Mesenchymal stem cell (in vitro differentiated cells and primary cell): ENCODE results near the gene AP1M2.

Source experiments
- DNase-seq: peaks from one replicate; pipeline ENCODE4 v3.0.0-alpha.2; 2013
- H2AFZ ChIP-seq: one replicate; pipeline ENCODE4 v1.6.1; 2013; ENCODE audit warnings: low read depth, mild to moderate bottlenecking, control low read depth, inconsistent platforms, low read length, moderate library complexity
- H2AK5ac ChIP-seq: 2 replicates; pipeline ENCODE4 v1.6.1; 2013; ENCODE audit warnings: low read length, moderate library complexity, mild to moderate bottlenecking, inconsistent platforms; ENCODE audit not compliant: severe bottlenecking
- H2BK120ac ChIP-seq: one replicate; pipeline ENCODE4 v1.6.1; 2013; ENCODE audit warnings: low read depth, mild to moderate bottlenecking, inconsistent platforms, low read length, moderate library complexity
- H2BK12ac ChIP-seq, 2 experiments: one replicate each; pipeline ENCODE4 v1.6.1; 2013; ENCODE audit warnings: inconsistent platforms in 2 of 2, low read length in 2 of 2, mild to moderate bottlenecking in 2 of 2, moderate library complexity in 2 of 2, control low read depth in 1 of 2
- H2BK15ac ChIP-seq: one replicate; pipeline ENCODE4 v1.6.1; 2013; ENCODE audit warnings: mild to moderate bottlenecking, low read depth, inconsistent platforms; ENCODE audit not compliant: poor library complexity, severe bottlenecking
- H2BK5ac ChIP-seq: 2 replicates; pipeline ENCODE4 v1.6.1; 2013; ENCODE audit warnings: low read depth, mild to moderate bottlenecking, low read length, control low read depth, inconsistent platforms; ENCODE audit not compliant: poor library complexity, severe bottlenecking
- H3K14ac ChIP-seq, 2 experiments: one replicate each; pipeline ENCODE4 v1.6.1; 2013; ENCODE audit warnings: inconsistent platforms in 2 of 2, low read length in 2 of 2, control low read depth in 1 of 2, mild to moderate bottlenecking in 1 of 2, moderate library complexity in 1 of 2
- H3K18ac ChIP-seq, 2 experiments: one replicate each; pipeline ENCODE4 v1.6.1; 2013; ENCODE audit warnings: inconsistent platforms in 2 of 2, low read length in 2 of 2, control low read depth in 1 of 2, low read depth in 1 of 2, mild to moderate bottlenecking in 1 of 2
- H3K23ac ChIP-seq, 2 experiments: one replicate each; pipeline ENCODE4 v1.6.1; 2013; ENCODE audit warnings: inconsistent platforms in 2 of 2, low read length in 2 of 2, mild to moderate bottlenecking in 2 of 2, moderate library complexity in 2 of 2, control low read depth in 1 of 2
- H3K27ac ChIP-seq: 2 replicates; pipeline ENCODE4 v1.5.1; 2013; ENCODE audit warnings: mild to moderate bottlenecking, moderate library complexity, low read length, control low read depth, inconsistent platforms; ENCODE audit not compliant: poor library complexity, severe bottlenecking
- H3K27me3 ChIP-seq, 2 experiments: 2 replicates each; pipeline versions ENCODE4 v1.6.1 to v1.7.0; 2013; ENCODE audit warnings: low read length in 2 of 2, mild to moderate bottlenecking in 2 of 2, moderate library complexity in 2 of 2, control low read depth in 1 of 2, inconsistent platforms in 1 of 2; ENCODE audit not compliant: control insufficient read depth in 1 of 2, insufficient read depth in 1 of 2
- H3K36me3 ChIP-seq, 2 experiments: 2 replicates each; pipeline versions ENCODE4 v1.6.1 to v1.7.0; 2013; ENCODE audit warnings: low read length in 2 of 2, control low read depth in 1 of 2, inconsistent platforms in 1 of 2, low read depth in 1 of 2, mild to moderate bottlenecking in 1 of 2; ENCODE audit not compliant: insufficient read depth in 2 of 2, control insufficient read depth in 1 of 2
- H3K4ac ChIP-seq, 2 experiments: one replicate each; pipeline ENCODE4 v1.6.1; 2013; ENCODE audit warnings: inconsistent platforms in 2 of 2, low read length in 2 of 2, mild to moderate bottlenecking in 2 of 2, moderate library complexity in 2 of 2, control low read depth in 1 of 2, low read depth in 1 of 2
- H3K4me1 ChIP-seq: 2 replicates; pipeline ENCODE4 v1.6.1; 2013; ENCODE audit warnings: low read depth, low read length, control low read depth; ENCODE audit not compliant: control insufficient read depth, insufficient read depth
- H3K4me2 ChIP-seq: 2 replicates; pipeline ENCODE4 v1.6.1; 2013; ENCODE audit warnings: low read length, mild to moderate bottlenecking, inconsistent platforms; ENCODE audit not compliant: poor library complexity, severe bottlenecking
- H3K4me3 ChIP-seq, 2 experiments: 2 replicates each; pipeline versions ENCODE4 v1.5.1 to v1.7.0; 2013; ENCODE audit warnings: low read length in 2 of 2, mild to moderate bottlenecking in 2 of 2, control low read depth in 1 of 2, low read depth in 1 of 2; ENCODE audit not compliant: insufficient read depth in 1 of 2
- H3K79me1 ChIP-seq: replicated peaks from 2 replicates; pipeline ENCODE4 v1.6.1; 2013; ENCODE audit warnings: mild to moderate bottlenecking, control low read depth, low read length, inconsistent platforms; ENCODE audit not compliant: poor library complexity, severe bottlenecking
- H3K9ac ChIP-seq: 2 replicates; pipeline ENCODE4 v1.7.0; 2013; ENCODE audit warnings: mild to moderate bottlenecking, low read length, moderate library complexity
- H3K9me3 ChIP-seq: 2 replicates; pipeline ENCODE4 v1.7.0; 2013; ENCODE audit warnings: mild to moderate bottlenecking, low read length; ENCODE audit not compliant: control insufficient read depth
- H4K8ac ChIP-seq: one replicate; pipeline ENCODE4 v1.6.1; 2013; ENCODE audit warnings: inconsistent platforms, mild to moderate bottlenecking, low read length, moderate library complexity
- H4K91ac ChIP-seq: one replicate; pipeline ENCODE4 v1.6.1; 2013; ENCODE audit warnings: mild to moderate bottlenecking, low read length, inconsistent platforms
- WGBS: methylation state at CpG from one replicate; pipeline ENCODE4 v1.1.7; 2013; ENCODE audit warnings: mixed read lengths; 5-methylcytosine and 5-hydroxymethylcytosine counted together

The AP1M2 gene

DNA sequence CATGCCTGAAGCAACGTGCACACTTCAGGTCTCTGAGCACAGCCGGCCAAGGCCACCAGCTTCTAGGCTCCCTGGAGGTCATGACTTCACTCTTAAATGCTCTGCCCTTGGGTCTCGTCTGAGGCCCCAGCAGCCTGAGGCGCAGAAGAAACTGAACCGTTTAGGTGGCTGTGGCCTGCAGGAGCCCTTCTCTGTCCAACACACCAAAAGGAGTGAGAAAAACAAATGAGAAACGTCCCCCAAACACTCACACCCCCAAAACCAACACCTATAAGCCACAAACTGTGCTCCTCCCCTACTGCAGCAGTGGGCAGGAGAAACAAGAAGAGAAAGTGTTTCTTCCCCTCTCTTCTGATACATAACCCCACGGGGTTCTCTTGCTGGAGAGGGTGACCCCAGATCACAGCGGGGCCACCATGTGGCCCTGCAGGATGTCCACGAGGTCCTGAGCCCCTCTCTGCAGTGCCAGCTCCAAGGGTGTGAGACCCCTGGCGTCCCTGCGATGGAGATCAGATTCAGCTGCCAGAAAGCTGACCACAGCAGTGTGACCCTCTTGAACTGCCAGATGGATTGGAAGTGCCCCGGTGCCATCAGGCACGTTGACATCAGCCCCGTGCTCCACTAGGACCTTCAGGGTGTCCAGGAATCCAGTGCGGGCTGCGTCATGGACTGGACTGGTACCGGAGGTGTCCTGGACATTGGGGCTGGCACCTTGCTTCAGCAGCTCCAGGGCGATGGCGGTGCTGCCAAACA lies 20.3 kb downstream of the AP1M2 start:
- peak overlapping the region in 1 of 2 experiments; percentile 94 for H3K4me3 ChIP-seq
- H3K18ac ChIP-seq = peak overlapping the region; percentile 61 to 81
- DNase-seq = peak; percentile 34
- H3K4me2 ChIP-seq = peak overlapping the region; percentile 7
- peak overlapping the region in 1 of 2 experiments; percentile 58 for H3K14ac ChIP-seq
- H3K27ac ChIP-seq = peak overlapping the region; percentile 25
- H3K79me1 ChIP-seq = peaks cover 28% of the 10 kb centered on the region
- H3K36me3 ChIP-seq = peaks cover 4 to 5% of the 10 kb centered on the region in 2 experiments
- no peaks in the 10 kb centered on the region for H3K27me3 ChIP-seq
- peak overlapping the region; percentile 66 for H2AK5ac ChIP-seq
- H3K9ac ChIP-seq = peak overlapping the region; percentile 87
- no peaks in the 10 kb centered on the region for H3K9me3 ChIP-seq
- H3K4ac ChIP-seq = peak overlapping the region; percentile 65 to 73
- H2BK15ac ChIP-seq = no peak overlapping the region
- peak overlapping the region; percentile 46 for H2BK5ac ChIP-seq
- 63% methylated on average over 19 of the region's 19 CpGs for WGBS
- H3K4me1 ChIP-seq = peaks cover 23% of the 10 kb centered on the region
- H3K23ac ChIP-seq = no peak overlapping the region
- peak overlapping the region; percentile 15 to 95 for H2BK12ac ChIP-seq
- H2BK120ac ChIP-seq = peak overlapping the region; percentile 82
- no peak overlapping the region for H2AFZ ChIP-seq
- H4K8ac ChIP-seq = peak overlapping the region; percentile 72
- H4K91ac ChIP-seq = peak overlapping the region; percentile 87

GRCh38 chr19:10566408-10566657 lies 20.8 kb downstream of the AP1M2 start:
- Histone ChIP-seq H4K91ac (peak overlapping the region; percentile 87), H3K14ac (no peak overlapping the region), H2BK15ac (no peak overlapping the region), H2AK5ac (no peak overlapping the region), H3K9me3 (no peaks in the 10 kb centered on the region), H2BK5ac (peak overlapping the region; percentile 46), H3K27me3 (no peaks in the 10 kb centered on the region), H2AFZ (no peak overlapping the region), H3K9ac (peak overlapping the region; percentile 87), H2BK12ac (peak overlapping the region; percentile 15 to 76), H4K8ac (peak overlapping the region; percentile 72), H3K4ac (peak overlapping the region; percentile 53 to 73), H3K4me2 (peak overlapping the region; percentile 75), H3K18ac (peak overlapping the region; percentile 51 to 61), H3K4me3 (peak overlapping the region; percentile 94 to 97), H2BK120ac (peak overlapping the region; percentile 82), H3K79me1 (peaks cover 31% of the 10 kb centered on the region), H3K23ac (no peak overlapping the region), H3K4me1 (peaks cover 23% of the 10 kb centered on the region), H3K27ac (peak overlapping the region; percentile 25), H3K36me3 (peaks cover 8 to 10% of the 10 kb centered on the region in 2 experiments)
- 34% methylated on average over 3 of the region's 4 CpGs for WGBS
- no peak for DNase-seq

- Histone ChIP-seq H2BK12ac (peak within 1 kb of the TSS; percentile 15 to 76), H3K4me3 (peak within 1 kb of the TSS; percentile 94 to 97), H3K79me1 (peaks cover 34% of the 10 kb centered on the region), H3K4ac (peak within 1 kb of the TSS; percentile 83 to 89), H4K8ac (peak within 1 kb of the TSS; percentile 98), H3K4me1 (peaks cover 23% of the 10 kb centered on the region), H4K91ac (peak within 1 kb of the TSS; percentile 94), H3K9me3 (no peaks in the 10 kb centered on the region), H3K27me3 (no peaks in the 10 kb centered on the region), H3K27ac (peak within 1 kb of the TSS; percentile 25), H2AFZ (peak within 1 kb of the TSS; percentile 75), H3K23ac (peak within 1 kb of the TSS in 1 of 2 experiments; percentile 57), H2BK15ac (peak within 1 kb of the TSS; percentile 86), H3K4me2 (peak within 1 kb of the TSS; percentile 75), H3K18ac (peak within 1 kb of the TSS; percentile 94), H2AK5ac (peak within 1 kb of the TSS; percentile 45), H3K9ac (peak within 1 kb of the TSS; percentile 94), H2BK120ac (peak within 1 kb of the TSS; percentile 82), H3K36me3 (peaks cover 14 to 15% of the 10 kb centered on the region in 2 experiments), H3K14ac (peak within 1 kb of the TSS in 1 of 2 experiments; percentile 61), H2BK5ac (peak within 1 kb of the TSS; percentile 46)
- peak; percentile 97 for DNase-seq
- under 1% methylated on average over 77 of the region's 94 CpGs for WGBS
Measured at GRCh38 chr19:10565567-10566407, 21.3 kb downstream of the AP1M2 start, which contains the start of gene KRI1. TSS of gene KRI1 (minus strand) at chr19:10566010. CDS start at chr19:10565999, 11 bp downstream.
